H1 (cell line): Measurements from ENCODE around the gene SCP2. TPM values are rescaled to one million over a fixed set of nuclear protein-coding genes. Genes with fewer than 3 reads are reported as not detected.

Experiments
- CTCF ChIA-PET: fragments of 300-600 bp; sonication (Branson Sonifier 250); formaldehyde crosslinking; loops from one replicate; lab custom pipeline; 2021; ENCODE audit not compliant: partially characterized antibody; lab: Charles Lee
- POLR2A ChIA-PET: fragments of 300-600 bp; sonication (Branson Sonifier 250); formaldehyde crosslinking; loops from one replicate; lab custom pipeline; 2021; ENCODE audit warnings: inconsistent platforms; ENCODE audit not compliant: partially characterized antibody; lab: Charles Lee
- DNase-seq, 2 experiments: peaks; one replicate each; pipeline versions ENCODE4 v3.0.0 to v3.0.0-alpha.2; 2010 to 2022; ENCODE audit warnings: low spot score in 2 of 2, low read depth in 1 of 2, mixed read lengths in 1 of 2
- FAIRE-seq: peaks from 2 replicates; lab custom pipeline; 2011; peaks lifted over from hg19 to GRCh38; lab: Jason Lieb, UNC
- H2AFZ ChIP-seq: 2 replicates; pipeline ENCODE4 v1.8.1; 2012; ENCODE audit warnings: low read length, inconsistent platforms
- H2AK5ac ChIP-seq: 2 replicates; pipeline ENCODE4 v1.6.1; 2013; ENCODE audit warnings: low read depth, low read length
- H2BK120ac ChIP-seq: replicated peaks from 2 replicates; pipeline ENCODE3; 2013; ENCODE audit warnings: low read depth, low read length, inconsistent platforms
- H2BK12ac ChIP-seq: 2 replicates; pipeline ENCODE4 v1.6.1; 2013; ENCODE audit warnings: low read depth, low read length
- H2BK15ac ChIP-seq: 2 replicates; pipeline ENCODE4 v1.6.1; 2013; ENCODE audit warnings: low read length
- H2BK20ac ChIP-seq: 2 replicates; pipeline ENCODE4 v1.6.1; 2013; ENCODE audit warnings: low read length
- H2BK5ac ChIP-seq: 2 replicates; pipeline ENCODE4 v1.6.1; 2013; ENCODE audit warnings: low read depth, low read length
- H3K14ac ChIP-seq: 2 replicates; pipeline ENCODE4 v1.6.1; 2013; ENCODE audit warnings: inconsistent platforms; ENCODE audit not compliant: insufficient read length
- H3K18ac ChIP-seq: 2 replicates; pipeline ENCODE4 v1.6.1; 2013; ENCODE audit warnings: low read length; ENCODE audit errors: extremely low read depth
- H3K23ac ChIP-seq: 2 replicates; pipeline ENCODE4 v1.6.1; 2013; ENCODE audit warnings: inconsistent platforms; ENCODE audit not compliant: insufficient read length
- H3K23me2 ChIP-seq: 2 replicates; pipeline ENCODE4 v1.6.1; 2013; ENCODE audit warnings: low read depth, low read length
- H3K27ac ChIP-seq: 2 replicates; pipeline ENCODE4 v1.6.1; 2011; ENCODE audit warnings: low read depth, low read length, inconsistent platforms
- H3K27me3 ChIP-seq, 4 experiments: replicated peaks in 1 of 4; 1 replicate in 1 of 4; 2 replicates in 3 of 4; pipeline versions ENCODE4 v1.6.1 to v1.8.1; 2011 to 2013; ENCODE audit warnings: low read length in 3 of 4, mild to moderate bottlenecking in 3 of 4, inconsistent platforms in 2 of 4, mixed read lengths in 2 of 4, moderate library complexity in 1 of 4; ENCODE audit not compliant: control insufficient read depth in 3 of 4, insufficient read depth in 3 of 4; ENCODE audit errors: extremely low read depth in 1 of 4
- H3K36me3 ChIP-seq, 4 experiments: 2 replicates each; pipeline versions ENCODE4 v1.6.1 to v1.8.1; 2011 to 2013; ENCODE audit warnings: mild to moderate bottlenecking in 4 of 4, low read length in 3 of 4, moderate library complexity in 2 of 4, control low read depth in 1 of 4, inconsistent platforms in 1 of 4; ENCODE audit not compliant: insufficient read depth in 4 of 4, control insufficient read depth in 2 of 4
- H3K4ac ChIP-seq: replicated peaks from 2 replicates; pipeline ENCODE3; 2013; ENCODE audit warnings: low read length, low read depth, mixed read lengths, inconsistent platforms; ENCODE audit not compliant: insufficient read length
- H3K4me1 ChIP-seq, 4 experiments: replicated peaks in 1 of 4; 1 replicate in 1 of 4; 2 replicates in 3 of 4; pipeline versions ENCODE4 v1.6.1 to v1.8.1; 2011 to 2013; ENCODE audit warnings: low read length in 3 of 4, inconsistent platforms in 2 of 4, mixed read lengths in 1 of 4; ENCODE audit not compliant: insufficient read depth in 4 of 4, control insufficient read depth in 3 of 4
- H3K4me2 ChIP-seq, 2 experiments: 2 replicates each; pipeline versions ENCODE4 v1.6.1 to v1.8.1; 2011 to 2013; ENCODE audit warnings: low read depth in 2 of 2, low read length in 2 of 2, control low read depth in 1 of 2, inconsistent platforms in 1 of 2, mild to moderate bottlenecking in 1 of 2; ENCODE audit not compliant: insufficient read depth in 1 of 2
- H3K4me3 ChIP-seq, 4 experiments: fragments of 200-600, 300-600 bp in 1 of 4; sonication (generic), shearing (Covaris generic), sonication (Bioruptor Twin) in 1 of 4; 2 replicates each; pipeline versions ENCODE4 v1.5.1 to v1.8.1; 2011 to 2016; ENCODE audit warnings: low read length in 4 of 4, low read depth in 3 of 4, control low read depth in 2 of 4, inconsistent platforms in 2 of 4, mild to moderate bottlenecking in 2 of 4, mixed read lengths in 1 of 4, moderate library complexity in 1 of 4; ENCODE audit not compliant: insufficient read depth in 2 of 4; ENCODE audit errors: extremely low read depth in 1 of 4
- H3K56ac ChIP-seq: replicated peaks from 2 replicates; pipeline ENCODE3; 2013; ENCODE audit warnings: low read depth, mild to moderate bottlenecking, mixed read lengths, low read length, inconsistent platforms; ENCODE audit not compliant: insufficient read length
- H3K79me1 ChIP-seq: 2 replicates; pipeline ENCODE4 v1.6.1; 2013; ENCODE audit warnings: low read depth, low read length, control low read depth
- H3K79me2 ChIP-seq, 2 experiments: 2 replicates each; pipeline versions ENCODE4 v1.6.1 to v1.8.1; 2012 to 2013; ENCODE audit warnings: low read length in 2 of 2, mild to moderate bottlenecking in 2 of 2, inconsistent platforms in 1 of 2; ENCODE audit not compliant: insufficient read depth in 2 of 2, control insufficient read depth in 1 of 2
- H3K9ac ChIP-seq, 4 experiments: replicated peaks in 1 of 4; 1 replicate in 1 of 4; 2 replicates in 3 of 4; pipeline versions ENCODE4 v1.6.1 to v1.8.1; 2011 to 2013; ENCODE audit warnings: low read depth in 3 of 4, low read length in 3 of 4, control low read depth in 2 of 4, mild to moderate bottlenecking in 2 of 4, moderate library complexity in 2 of 4, inconsistent platforms in 1 of 4; ENCODE audit errors: extremely low read depth in 1 of 4
- H3K9me3 ChIP-seq, 2 experiments: 2 replicates each; pipeline versions ENCODE4 v1.6.1 to v1.8.1; 2012 to 2013; ENCODE audit warnings: mild to moderate bottlenecking in 2 of 2, moderate library complexity in 2 of 2, control low read depth in 1 of 2, inconsistent platforms in 1 of 2, low read depth in 1 of 2, low read length in 1 of 2, mixed read lengths in 1 of 2; ENCODE audit not compliant: insufficient read depth in 2 of 2
- H4K20me1 ChIP-seq, 2 experiments: replicated peaks in 1 of 2; 2 replicates each; pipeline versions ENCODE3 to v1.8.1; 2011 to 2013; ENCODE audit warnings: inconsistent platforms in 2 of 2, low read length in 2 of 2, mild to moderate bottlenecking in 1 of 2; ENCODE audit not compliant: insufficient read depth in 2 of 2, control insufficient read depth in 1 of 2
- H4K5ac ChIP-seq: 2 replicates; pipeline ENCODE4 v1.6.1; 2013; ENCODE audit warnings: low read length, low read depth, mixed read lengths, inconsistent platforms; ENCODE audit not compliant: insufficient read length
- H4K8ac ChIP-seq: 2 replicates; pipeline ENCODE4 v1.8.0; 2013; ENCODE audit warnings: mild to moderate bottlenecking, moderate library complexity, low read length, inconsistent platforms; ENCODE audit not compliant: insufficient read depth; ENCODE audit errors: extremely low read depth
- H4K91ac ChIP-seq: replicated peaks from 2 replicates; pipeline ENCODE3; 2013; ENCODE audit warnings: low read length, mixed read lengths, inconsistent platforms; ENCODE audit not compliant: insufficient read length
- BACH1 ChIP-seq: IDR thresholded peaks from 2 replicates; pipeline ENCODE4 v1.6.1; 2012; ENCODE audit warnings: low read length, improper control_type of control experiment
- BCL11A ChIP-seq, 2 experiments: IDR thresholded peaks; one replicate each; pipeline ENCODE4 v1.6.1; 2011; ENCODE audit warnings: low read depth in 2 of 2, low read length in 2 of 2, mild to moderate bottlenecking in 2 of 2
- CHD2 ChIP-seq: IDR thresholded peaks from 2 replicates; pipeline ENCODE4 v1.6.1; 2012; ENCODE audit warnings: low read length, improper control_type of control experiment
- EZH2 ChIP-seq: fragments of 200-600 bp; sonication (generic); IDR thresholded peaks from 2 replicates; pipeline ENCODE4 v1.7.1; 2012; ENCODE audit warnings: low read depth, mild to moderate bottlenecking, moderate library complexity, low read length, inconsistent platforms; ENCODE audit not compliant: severe bottlenecking
- FOSL1 ChIP-seq: IDR thresholded peaks from 2 replicates; pipeline ENCODE4 v1.6.1; 2011; ENCODE audit warnings: mild to moderate bottlenecking, low read depth, low read length, moderate library complexity; ENCODE audit not compliant: insufficient read depth
- HDAC6 ChIP-seq: IDR thresholded peaks from one replicate; pipeline ENCODE4 v1.7.1; 2012; ENCODE audit warnings: low read depth, mild to moderate bottlenecking, inconsistent platforms, low read length, moderate library complexity
- NRF1 ChIP-seq: IDR thresholded peaks from 2 replicates; pipeline ENCODE4 v1.6.1; 2011; ENCODE audit warnings: mild to moderate bottlenecking, low read depth, low read length, improper control_type of control experiment
- RBBP5 ChIP-seq: IDR thresholded peaks from 2 replicates; pipeline ENCODE4 v1.7.1; 2012; ENCODE audit warnings: low read depth, mild to moderate bottlenecking, inconsistent platforms, low read length, moderate library complexity, borderline replicate concordance
- RFX5 ChIP-seq: IDR thresholded peaks from 2 replicates; pipeline ENCODE4 v1.6.1; 2011; ENCODE audit warnings: low read depth, low read length, improper control_type of control experiment, borderline replicate concordance
- SAP30 ChIP-seq: fragments of 300-600 bp; sonication (generic); IDR thresholded peaks from 2 replicates; pipeline ENCODE4 v1.7.1; 2012; ENCODE audit warnings: low read length, moderate library complexity, mild to moderate bottlenecking, inconsistent platforms; ENCODE audit not compliant: insufficient read depth, insufficient replicate concordance
- SIN3A ChIP-seq, 2 experiments: IDR thresholded peaks in 1 of 2; conservative IDR thresholded peaks in 1 of 2; 2 replicates each; pipeline ENCODE4 v1.6.1; 2011 to 2012; ENCODE audit warnings: low read length in 2 of 2, improper control_type of control experiment in 1 of 2, low read depth in 1 of 2, mild to moderate bottlenecking in 1 of 2
- SUZ12 ChIP-seq: fragments of 200-600 bp; sonication (generic); IDR thresholded peaks from 2 replicates; pipeline ENCODE4 v1.6.1; 2012; ENCODE audit warnings: mild to moderate bottlenecking, inconsistent platforms, low read length, moderate library complexity, mixed read lengths
- WGBS, 2 experiments: shearing (Covaris generic) in 1 of 2; methylation state at CpG; one replicate each; pipeline versions ENCODE4 v1.1.6 to v1.1.7; 2013 to 2015; ENCODE audit warnings: low lambda C conversion rate in 2 of 2, mixed read lengths in 2 of 2, inconsistent platforms in 1 of 2, low coverage in 1 of 2, missing lambda C conversion rate in 1 of 2; ENCODE audit not compliant: insufficient replicate concordance in 2 of 2, insufficient coverage in 1 of 2, insufficient read length in 1 of 2; ENCODE audit errors: extremely low coverage in 1 of 2, missing lambda C conversion rate in 1 of 2; 5-methylcytosine and 5-hydroxymethylcytosine counted together
- polyA plus RNA-seq, 7 experiments: library from polyadenylated mRNA; depleted of rRNA in 3 of 7; stranded (reverse) in 5 of 7; unstranded in 2 of 7; fragments of >200 nt in 5 of 7; fragments of 200-250 nt in 2 of 7; gene quantifications; 1 replicate in 5 of 7; 2 replicates in 1 of 7; 4 replicates in 1 of 7; pipeline versions ENCODE4 v1.2.1 to v1.2.3, GENCODE V29; 2011 to 2013; ENCODE audit warnings: missing spikeins in 2 of 7, mixed read lengths in 2 of 7
- total RNA-seq: library from RNA; stranded (reverse); fragmentation: NEBNext Ultra II Directional; extraction: Animal tissue kit (Norgen Biotek cat#: 25700); gene quantifications from 2 replicates; pipeline ENCODE4 v1.2.1, GENCODE V29; 2021

The SCP2 gene
- total and polyA plus RNA-seq, 2 of the 8 experiments (the other 6 are each of a cell fraction or from before 2014, with no cell fraction given), result 20.9 to 54.3 TPM

GRCh38 chr1:53065391-53065790, 138.3 kb downstream of the SCP2 start:
- FAIRE-seq, result no peak
- no peaks in the 10 kb centered on the region for H4K20me1 ChIP-seq
- H4K91ac ChIP-seq, result no peak overlapping the region
- POLR2A ChIA-PET, result no interaction called here
- no peak overlapping the region for H3K9ac ChIP-seq
- H3K36me3 ChIP-seq, result no peaks in the 10 kb centered on the region
- H2AK5ac ChIP-seq, result no peak overlapping the region
- no peak overlapping the region for H4K8ac ChIP-seq
- no peak overlapping the region for H2BK5ac ChIP-seq
- no peak overlapping the region for H2BK120ac ChIP-seq
- no peak overlapping the region for H3K56ac ChIP-seq
- H3K4ac ChIP-seq, result no peak overlapping the region
- no peaks in the 10 kb centered on the region for H3K9me3 ChIP-seq
- peak in 1 of 2 experiments; percentile 46 for DNase-seq
- H3K4me1 ChIP-seq, result peaks cover 0 to 15% (median 3%) of the 10 kb centered on the region in 4 experiments; a peak in 5 of 7 replicates
- no peak overlapping the region for H3K4me2 ChIP-seq
- H4K5ac ChIP-seq, result no peak overlapping the region
- no peak overlapping the region for H3K23ac ChIP-seq
- no peak overlapping the region; the same call in 1 of the 2 replicates for H2BK20ac ChIP-seq
- peaks cover 27 to 46% (median 43%) of the 10 kb centered on the region in 4 experiments for H3K27me3 ChIP-seq
- H3K18ac ChIP-seq, result no peak overlapping the region
- peak overlapping the region; percentile 27; the same call in 1 of the 2 replicates for H2BK12ac ChIP-seq
- no peaks in the 10 kb centered on the region for H3K79me2 ChIP-seq
- 95% methylated on average over 7 of the region's 7 CpGs; no CpG with 5 or more reads in 1 of the 2 experiments for WGBS, 2 experiments
- no peak overlapping the region for H3K14ac ChIP-seq
- no peak overlapping the region for H3K27ac ChIP-seq
- H3K79me1 ChIP-seq, result no peaks in the 10 kb centered on the region
- no peak overlapping the region for H3K4me3 ChIP-seq
- CTCF ChIA-PET, result interaction anchor here (0.5 to 2.6 kb wide), 3 partner anchors 23 to 30 kb away, joined by 3 to 9 read pairs (median 4); no protein-coding TSS in a partner anchor
- no peak overlapping the region for H2BK15ac ChIP-seq
- H2AFZ ChIP-seq, result no peak overlapping the region
- H3K23me2 ChIP-seq, result peaks cover 11% of the 10 kb centered on the region; the same call in 1 of the 2 replicates
- TF ChIP-seq EZH2 (no peak), HDAC6 (no peak), RBBP5 (no peak), CHD2 (no peak), BCL11A (IDR thresholded peaks at IDR 0.05; ENCODE audit: low read depth in 2 of 2, low read length in 2 of 2) (no peak), BACH1 (no peak), SUZ12 (no peak), FOSL1 (no peak), SIN3A (conservative IDR thresholded peaks at IDR 0.05 in 1 of 2, IDR thresholded peaks at IDR 0.05 in 1 of 2; ENCODE audit: low read depth in 1 of 2, low read length in 2 of 2) (no peak), RFX5 (no peak), NRF1 (no peak), SAP30 (no peak)
